Natural killer cell (primary cell): ENCODE data around the gene ARFGEF2. TPM values are rescaled to one million over a fixed set of nuclear protein-coding genes. Genes with fewer than 3 reads are reported as not detected.
"Not testable (repeated sequence)": the region's sequence is repeated elsewhere in the genome, so short reads cannot be mapped to it uniquely, and the experiment has no call there.

Experiments used
- ATAC-seq, 3 donors: fragments of 150-1000 bp in 2 of 3; fragments of 200-7000 bp in 1 of 3; cut with Tn5 transposase; 1 replicate in 1 of 3; 2 replicates in 2 of 3; pipeline ENCODE4 v1.10.0; 2021; ENCODE audit warnings: mild to moderate bottlenecking in 2 of 3, moderate library complexity in 2 of 3
- DNase-seq, 2 donors: peaks; one replicate each; pipeline versions ENCODE4 v3.0.0 to v3.0.0-alpha.2; 2013 to 2021; ENCODE audit warnings: mixed read lengths in 1 of 2
- H3K27ac ChIP-seq: one replicate; pipeline ENCODE4 v1.5.1; 2013; ENCODE audit warnings: mild to moderate bottlenecking, low read length
- H3K27me3 ChIP-seq: one replicate; pipeline ENCODE4 v1.6.1; 2013; ENCODE audit warnings: low read length; ENCODE audit not compliant: control insufficient read depth, insufficient read depth
- H3K36me3 ChIP-seq: one replicate; pipeline ENCODE4 v1.6.1; 2013; ENCODE audit warnings: low read length; ENCODE audit not compliant: control insufficient read depth, insufficient read depth
- H3K4me1 ChIP-seq: one replicate; pipeline ENCODE4 v1.6.1; 2013; ENCODE audit warnings: low read length; ENCODE audit not compliant: control insufficient read depth, insufficient read depth
- H3K4me3 ChIP-seq: one replicate; pipeline ENCODE4 v1.5.1; 2013; ENCODE audit warnings: low read length
- H3K9me3 ChIP-seq: one replicate; pipeline ENCODE4 v1.6.1; 2013; ENCODE audit warnings: low read length; ENCODE audit not compliant: control insufficient read depth, insufficient read depth
- H3K27ac Mint-ChIP-seq, 2 donors: one replicate each; pipeline ENCODE4 v1.8.0; 2022; ENCODE audit warnings: mild to moderate bottlenecking in 2 of 2, mixed read lengths in 2 of 2, moderate library complexity in 1 of 2
- H3K27me3 Mint-ChIP-seq, 2 donors: one replicate each; pipeline ENCODE4 v1.8.0; 2022; ENCODE audit warnings: low read depth in 2 of 2, mixed read lengths in 2 of 2
- H3K36me3 Mint-ChIP-seq: one replicate; pipeline ENCODE4 v1.8.0; 2022; ENCODE audit warnings: mixed read lengths
- H3K4me1 Mint-ChIP-seq, 2 donors: one replicate each; pipeline ENCODE4 v1.8.0; 2022; ENCODE audit warnings: mixed read lengths in 2 of 2
- H3K4me3 Mint-ChIP-seq: one replicate; pipeline ENCODE4 v1.8.0; 2022; ENCODE audit warnings: mild to moderate bottlenecking, moderate library complexity, mixed read lengths
- H3K9me3 Mint-ChIP-seq, 2 donors: one replicate each; pipeline ENCODE4 v1.8.0; 2022; ENCODE audit warnings: mixed read lengths in 2 of 2
- CTCF ChIP-seq: fragments of 200-600 bp; IDR thresholded peaks from one replicate; pipeline ENCODE4 v1.8.0; 2022; ENCODE audit warnings: antibody characterized with exemption
- WGBS: methylation state at CpG from one replicate; pipeline ENCODE4 v1.1.7; 2013; ENCODE audit warnings: missing lambda C conversion rate; ENCODE audit not compliant: insufficient coverage; 5-methylcytosine and 5-hydroxymethylcytosine counted together
- intact Hi-C: fragments of 100-400 bp; cut with micrococcal nuclease; formaldehyde crosslinking; loops from one replicate; pipeline ENCODE4 v1.14.2; 2022
- total RNA-seq, 4 donors: library from RNA; stranded (reverse); fragments of 120-200 nt in 1 of 4; gene quantifications; one replicate each; pipeline versions ENCODE4 v1.2.3 to v1.2.4, GENCODE V29; 2013 to 2022

ARFGEF2 gene
- total RNA-seq, 3 donors from 2014 or later (not counting 1 experiment from before 2014, with no cell fraction given), result 22.7 to 26.9 (median 26.9) TPM

- H3K9me3 Mint-ChIP-seq, result no peaks in the 10 kb centered on the region
Observed at GRCh38 chr20:49054056-49054643, 132.6 kb downstream of the ARFGEF2 start.

GRCh38 chr20:49063279-49063678 lies 141.8 kb downstream of the ARFGEF2 start:
- no peaks in the 10 kb centered on the region for H3K36me3 Mint-ChIP-seq
- no peak overlapping the region for H3K27ac ChIP-seq
- no peak for TF ChIP-seq CTCF

More at GRCh38 chr20:49054056-49054643, 132.6 kb downstream of the ARFGEF2 start:
- peaks cover 5% of the 10 kb centered on the region for H3K4me1 ChIP-seq
- ATAC-seq (no peak), DNase-seq (no peak)
- TF ChIP-seq CTCF, result no peak
- H3K27me3 ChIP-seq, result no peaks in the 10 kb centered on the region
- no peak overlapping the region for H3K4me3 ChIP-seq
- intact Hi-C loops, result no loop called here
- Mint-ChIP-seq H3K4me1 (peaks cover 9 to 20% of the 10 kb centered on the region in 2 donors), H3K27ac (no peak overlapping the region), H3K4me3 (no peak overlapping the region), H3K27me3 (no peaks in the 10 kb centered on the region), H3K36me3 (no peaks in the 10 kb centered on the region)
- no peak overlapping the region for H3K27ac ChIP-seq
- no peaks in the 10 kb centered on the region for H3K9me3 ChIP-seq
- peaks cover 8% of the 10 kb centered on the region for H3K36me3 ChIP-seq
- WGBS, result 57% methylated on average over 2 of the region's 4 CpGs

GRCh38 chr20:49074521-49074920 lies 153.0 kb downstream of the ARFGEF2 start:
- no peaks in the 10 kb centered on the region for H3K9me3 ChIP-seq
- WGBS, result 95% methylated on average over 2 of the region's 2 CpGs
- peaks cover 7% of the 10 kb centered on the region for H3K36me3 Mint-ChIP-seq
- H3K4me3 ChIP-seq, result no peak overlapping the region
- H3K36me3 ChIP-seq, result peaks cover 69% of the 10 kb centered on the region
- H3K4me1 ChIP-seq, result no peaks in the 10 kb centered on the region
- intact Hi-C loops, result no loop called here
- no peaks in the 10 kb centered on the region for H3K27me3 Mint-ChIP-seq
- H3K27me3 ChIP-seq, result no peaks in the 10 kb centered on the region
- no peaks in the 10 kb centered on the region for H3K4me1 Mint-ChIP-seq
- no peak for TF ChIP-seq CTCF
- no peak overlapping the region for H3K27ac ChIP-seq
- DNase-seq (no peak), ATAC-seq (no peak)
- H3K4me3 Mint-ChIP-seq, result no peak overlapping the region
- peak overlapping the region in 1 of 2 donors; percentile 66 for H3K27ac Mint-ChIP-seq
- no peaks in the 10 kb centered on the region for H3K9me3 Mint-ChIP-seq

More at GRCh38 chr20:49063279-49063678, 141.8 kb downstream of the ARFGEF2 start:
- 94% methylated on average over 3 of the region's 3 CpGs for WGBS
- Mint-ChIP-seq H3K4me1 (no peaks in the 10 kb centered on the region), H3K27me3 (no peaks in the 10 kb centered on the region), H3K4me3 (no peak overlapping the region), H3K27ac (no peak overlapping the region), H3K9me3 (no peaks in the 10 kb centered on the region)
- no peaks in the 10 kb centered on the region for H3K27me3 ChIP-seq
- intact Hi-C loops, result no loop called here
- no peaks in the 10 kb centered on the region for H3K9me3 ChIP-seq
- no peaks in the 10 kb centered on the region for H3K4me1 ChIP-seq
- ATAC-seq, result no peak
- peaks cover 41% of the 10 kb centered on the region for H3K36me3 ChIP-seq
- no peak for DNase-seq
- H3K4me3 ChIP-seq, result no peak overlapping the region

GRCh38 chr20:49078310-49078709 lies 156.8 kb downstream of the ARFGEF2 start:
- no CpG with 5 or more reads among the region's 3 CpGs for WGBS
- H3K27me3 ChIP-seq, result no peaks in the 10 kb centered on the region
- Mint-ChIP-seq H3K27me3 (no peaks in the 10 kb centered on the region), H3K4me3 (no peak overlapping the region), H3K36me3 (peaks cover 8% of the 10 kb centered on the region), H3K27ac (no peak overlapping the region), H3K9me3 (no peaks in the 10 kb centered on the region), H3K4me1 (no peaks in the 10 kb centered on the region)
- H3K4me3 ChIP-seq, result no peak overlapping the region
- no peaks in the 10 kb centered on the region for H3K4me1 ChIP-seq
- H3K27ac ChIP-seq, result no peak overlapping the region
- intact Hi-C loops, result no loop called here
- no peaks in the 10 kb centered on the region for H3K9me3 ChIP-seq
- no peak for ATAC-seq
- peaks cover 56% of the 10 kb centered on the region for H3K36me3 ChIP-seq
- TF ChIP-seq CTCF, result no peak
- DNase-seq, result no peak

GRCh38 chr20:49082295-49082694 lies 160.8 kb downstream of the ARFGEF2 start:
- H3K36me3 Mint-ChIP-seq, result peaks cover 24% of the 10 kb centered on the region
- ATAC-seq, DNase-seq, H3K9me3 ChIP-seq, H3K4me3 ChIP-seq, H3K27me3 Mint-ChIP-seq, H3K27me3 ChIP-seq, H3K4me1 ChIP-seq, H3K4me3 Mint-ChIP-seq, H3K4me1 Mint-ChIP-seq, H3K27ac ChIP-seq, intact Hi-C loops, H3K9me3 Mint-ChIP-seq, H3K27ac Mint-ChIP-seq: not testable (repeated sequence)
- WGBS, result 95% methylated on average over 12 of the region's 12 CpGs
- peaks cover 65% of the 10 kb centered on the region for H3K36me3 ChIP-seq
